OCI-LY3 (cell line): ENCODE results near the gene ZNF438.

Experiments used
- H2AFZ ChIP-seq: fragments of 200-600, 300-600 bp; shearing (Covaris generic); 2 replicates; pipeline ENCODE4 v1.6.0; 2014; ENCODE audit warnings: antibody characterized with exemption, low read depth, low read length
- H3K27ac ChIP-seq: fragments of 200-600, 300-600 bp; sonication (generic); 2 replicates; pipeline ENCODE4 v1.5.1; 2014; ENCODE audit warnings: mild to moderate bottlenecking, low read length, moderate library complexity, mixed read lengths
- H3K27me3 ChIP-seq: fragments of 200-600, 300-600 bp; sonication (generic); 2 replicates; pipeline ENCODE4 v1.6.1; 2014; ENCODE audit warnings: low read depth, low read length, mixed read lengths
- H3K36me3 ChIP-seq: fragments of 200-600, 300-600 bp; sonication (generic); replicated peaks from 2 replicates; pipeline ENCODE3; 2014; ENCODE audit warnings: low read depth, low read length, mixed read lengths
- H3K4me1 ChIP-seq: fragments of 300-600, 200-600 bp; sonication (generic); 2 replicates; pipeline ENCODE4 v1.6.1; 2014; ENCODE audit warnings: low read length, mixed read lengths
- H3K4me2 ChIP-seq: fragments of 200-600, 300-600 bp; sonication (generic); 2 replicates; pipeline ENCODE4 v1.6.1; 2014; ENCODE audit warnings: low read length, mixed read lengths
- H3K4me3 ChIP-seq: fragments of 300-600, 200-600 bp; sonication (generic); 2 replicates; pipeline ENCODE4 v1.5.1; 2014; ENCODE audit warnings: antibody characterized with exemption, mild to moderate bottlenecking, low read length, moderate library complexity
- H3K79me2 ChIP-seq: fragments of 300-600, 200-600 bp; shearing (Covaris generic); 2 replicates; pipeline ENCODE4 v1.6.1; 2014; ENCODE audit warnings: mild to moderate bottlenecking, low read length, mixed read lengths
- H3K9ac ChIP-seq: fragments of 300-600, 200-600 bp; shearing (Covaris generic); 2 replicates; pipeline ENCODE4 v1.6.0; 2014; ENCODE audit warnings: mild to moderate bottlenecking, low read length, moderate library complexity
- H3K9me3 ChIP-seq: fragments of 200-600, 300-600 bp; shearing (Covaris generic); 2 replicates; pipeline ENCODE4 v1.6.1; 2014; ENCODE audit warnings: low read length, mixed read lengths; ENCODE audit not compliant: insufficient read depth
- H4K20me1 ChIP-seq: fragments of 200-600, 300-600 bp; sonication (generic); 2 replicates; pipeline ENCODE4 v1.6.1; 2016; ENCODE audit warnings: low read length, mixed read lengths; ENCODE audit not compliant: insufficient read depth
- EZH2phosphoT487 ChIP-seq: fragments of 200-600 bp; shearing (Covaris generic); IDR thresholded peaks from 2 replicates; pipeline ENCODE4 v1.6.1; 2018; ENCODE audit warnings: antibody characterized with exemption, mixed run types, low read depth
- TF ChIP-seq, protein P1 (sequence below): fragments of 200-600, 300-600 bp; sonication (generic); IDR thresholded peaks from 2 replicates; pipeline ENCODE4 v1.5.1; 2014; ENCODE audit warnings: antibody characterized with exemption, low read length, low read depth

Gene ZNF438

GRCh38 chr10:30991647-30992011 is 40.0 kb downstream of the ZNF438 start:
- no peaks in the 10 kb centered on the region for H4K20me1 ChIP-seq
- no peak overlapping the region for H3K27ac ChIP-seq
- H3K36me3 ChIP-seq = peaks cover 10% of the 10 kb centered on the region
- no peak overlapping the region for H3K4me3 ChIP-seq
- no peaks in the 10 kb centered on the region for H3K4me1 ChIP-seq
- no peak overlapping the region for H3K9ac ChIP-seq
- H3K79me2 ChIP-seq = no peaks in the 10 kb centered on the region
- H3K4me2 ChIP-seq = no peak overlapping the region
- H3K27me3 ChIP-seq = no peaks in the 10 kb centered on the region
- H2AFZ ChIP-seq = no peak overlapping the region
- TF ChIP-seq EZH2phosphoT487 = no peak
- TF ChIP-seq, protein P1, sequence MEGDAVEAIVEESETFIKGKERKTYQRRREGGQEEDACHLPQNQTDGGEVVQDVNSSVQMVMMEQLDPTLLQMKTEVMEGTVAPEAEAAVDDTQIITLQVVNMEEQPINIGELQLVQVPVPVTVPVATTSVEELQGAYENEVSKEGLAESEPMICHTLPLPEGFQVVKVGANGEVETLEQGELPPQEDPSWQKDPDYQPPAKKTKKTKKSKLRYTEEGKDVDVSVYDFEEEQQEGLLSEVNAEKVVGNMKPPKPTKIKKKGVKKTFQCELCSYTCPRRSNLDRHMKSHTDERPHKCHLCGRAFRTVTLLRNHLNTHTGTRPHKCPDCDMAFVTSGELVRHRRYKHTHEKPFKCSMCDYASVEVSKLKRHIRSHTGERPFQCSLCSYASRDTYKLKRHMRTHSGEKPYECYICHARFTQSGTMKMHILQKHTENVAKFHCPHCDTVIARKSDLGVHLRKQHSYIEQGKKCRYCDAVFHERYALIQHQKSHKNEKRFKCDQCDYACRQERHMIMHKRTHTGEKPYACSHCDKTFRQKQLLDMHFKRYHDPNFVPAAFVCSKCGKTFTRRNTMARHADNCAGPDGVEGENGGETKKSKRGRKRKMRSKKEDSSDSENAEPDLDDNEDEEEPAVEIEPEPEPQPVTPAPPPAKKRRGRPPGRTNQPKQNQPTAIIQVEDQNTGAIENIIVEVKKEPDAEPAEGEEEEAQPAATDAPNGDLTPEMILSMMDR = no peak
- H3K9me3 ChIP-seq = peaks cover 11% of the 10 kb centered on the region

GRCh38 chr10:30990971-30991646 is 40.6 kb downstream of the ZNF438 start:
- peaks cover 3% of the 10 kb centered on the region for H3K4me1 ChIP-seq
- H3K79me2 ChIP-seq = no peaks in the 10 kb centered on the region
- no peak for TF ChIP-seq EZH2phosphoT487
- TF ChIP-seq, protein P1 = no peak
- peaks cover 10% of the 10 kb centered on the region for H3K36me3 ChIP-seq
- no peaks in the 10 kb centered on the region for H3K27me3 ChIP-seq
- peaks cover 11% of the 10 kb centered on the region for H3K9me3 ChIP-seq
- H3K27ac ChIP-seq = no peak overlapping the region
- H3K4me2 ChIP-seq = no peak overlapping the region
- no peak overlapping the region for H2AFZ ChIP-seq
- H3K4me3 ChIP-seq = no peak overlapping the region
- H4K20me1 ChIP-seq = no peaks in the 10 kb centered on the region
- no peak overlapping the region for H3K9ac ChIP-seq

DNA sequence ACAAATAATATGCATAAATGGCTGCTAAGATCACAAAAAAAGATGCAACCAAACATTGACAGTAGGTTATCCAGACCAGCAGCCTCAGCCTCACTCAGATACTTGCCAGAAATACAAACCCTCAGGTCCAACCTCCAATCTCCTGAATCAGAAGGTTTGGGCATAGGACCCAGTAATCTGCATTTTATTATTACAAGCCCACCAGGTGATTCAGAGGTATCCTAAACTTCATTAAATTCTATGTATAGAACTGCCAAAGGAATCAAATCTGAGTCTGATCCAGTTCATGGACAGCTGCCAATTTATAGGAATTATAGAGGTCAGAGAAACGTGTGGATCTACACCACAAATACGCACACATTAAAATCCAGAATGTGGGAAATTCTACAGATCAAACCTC is 41.3 kb downstream of the ZNF438 start:
- H3K79me2 ChIP-seq = no peaks in the 10 kb centered on the region
- H3K4me1 ChIP-seq = peaks cover 11% of the 10 kb centered on the region
- H3K9me3 ChIP-seq = peaks cover 5% of the 10 kb centered on the region; the same call in 1 of the 2 replicates
- H3K27me3 ChIP-seq = no peaks in the 10 kb centered on the region
- no peak overlapping the region for H3K4me3 ChIP-seq
- TF ChIP-seq, protein P1 = no peak
- no peak for TF ChIP-seq EZH2phosphoT487
- no peaks in the 10 kb centered on the region for H4K20me1 ChIP-seq
- no peak overlapping the region for H2AFZ ChIP-seq
- H3K9ac ChIP-seq = no peak overlapping the region
- H3K36me3 ChIP-seq = peaks cover 9% of the 10 kb centered on the region
- H3K4me2 ChIP-seq = no peak overlapping the region
- H3K27ac ChIP-seq = no peak overlapping the region

GRCh38 chr10:30988831-30989435 is 42.7 kb downstream of the ZNF438 start:
- no peaks in the 10 kb centered on the region for H4K20me1 ChIP-seq
- no peak overlapping the region for H3K27ac ChIP-seq
- no peak for TF ChIP-seq EZH2phosphoT487
- TF ChIP-seq, protein P1 = no peak
- no peaks in the 10 kb centered on the region for H3K79me2 ChIP-seq
- H3K9me3 ChIP-seq = 0 out of 2 replicates have a peak, but pooled peaks cover 3% of the 10 kb centered on the region
- H3K4me1 ChIP-seq = peaks cover 11% of the 10 kb centered on the region
- H3K27me3 ChIP-seq = no peaks in the 10 kb centered on the region
- no peak overlapping the region for H2AFZ ChIP-seq
- no peak overlapping the region for H3K4me2 ChIP-seq
- H3K4me3 ChIP-seq = no peak overlapping the region
- peaks cover 11% of the 10 kb centered on the region for H3K36me3 ChIP-seq
- H3K9ac ChIP-seq = no peak overlapping the region
